Central memory CD4-positive, alpha-beta T cell (primary cell): Measurements from ENCODE around the gene NR1H4.
"Not testable (repeated sequence)": the region's sequence is repeated elsewhere in the genome, so short reads cannot be mapped to it uniquely, and the experiment has no call there.

Experiments used
- DNase-seq: peaks from one replicate; pipeline ENCODE4 v3.0.0; 2022

NR1H4 gene

DNA sequence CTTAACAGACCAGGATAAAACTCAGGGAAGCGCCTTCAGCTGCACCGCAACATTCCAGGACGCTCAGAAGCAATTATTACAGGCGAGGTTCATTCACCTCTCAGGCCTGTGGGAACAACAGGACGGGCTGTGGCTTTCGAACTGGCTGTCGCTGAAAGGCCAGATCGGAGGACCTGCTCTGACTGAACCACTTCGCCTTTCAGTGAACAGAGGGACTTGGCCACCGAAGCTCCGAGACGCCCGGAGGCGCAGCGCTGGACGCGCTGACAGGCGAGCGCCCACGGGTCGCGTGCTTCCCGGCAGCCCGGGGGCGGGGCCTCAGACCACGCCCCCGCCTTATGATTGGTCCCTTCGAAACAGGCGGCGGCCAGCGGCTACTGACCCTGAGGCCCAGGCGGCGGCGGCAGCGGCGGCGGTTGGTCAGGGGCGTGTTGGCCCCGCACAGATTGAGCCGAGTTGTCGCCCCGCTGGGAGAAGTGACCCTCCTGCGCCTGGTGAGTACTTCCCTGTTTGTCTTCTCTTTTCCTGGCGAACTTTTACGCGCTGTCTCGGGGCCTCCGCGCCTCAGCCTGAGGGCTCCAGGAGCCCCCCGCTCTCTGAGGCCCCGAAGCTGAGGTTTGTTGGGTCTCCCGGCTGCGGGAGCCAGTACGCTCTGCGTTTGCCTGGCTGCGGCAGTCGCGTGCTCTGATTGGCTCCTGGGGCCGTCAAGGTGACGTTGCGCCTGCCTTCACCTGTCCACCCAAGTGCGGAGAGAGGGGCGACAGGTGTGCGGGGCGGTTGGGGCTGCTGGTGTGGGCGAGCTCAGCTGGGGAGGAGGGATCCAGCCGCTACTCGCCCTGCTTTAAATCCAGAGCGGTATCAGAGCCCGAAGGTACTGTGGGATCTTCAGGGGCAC lies 99.9 kb downstream of the NR1H4 start, which contains the start of gene GAS2L3:
Gene GAS2L3 (plus strand): TSS at position 393 of the 895 bp plus-strand sequence. CDS start 21,221 bp downstream, outside the sequence.
- peak; percentile 28 for DNase-seq

DNA sequence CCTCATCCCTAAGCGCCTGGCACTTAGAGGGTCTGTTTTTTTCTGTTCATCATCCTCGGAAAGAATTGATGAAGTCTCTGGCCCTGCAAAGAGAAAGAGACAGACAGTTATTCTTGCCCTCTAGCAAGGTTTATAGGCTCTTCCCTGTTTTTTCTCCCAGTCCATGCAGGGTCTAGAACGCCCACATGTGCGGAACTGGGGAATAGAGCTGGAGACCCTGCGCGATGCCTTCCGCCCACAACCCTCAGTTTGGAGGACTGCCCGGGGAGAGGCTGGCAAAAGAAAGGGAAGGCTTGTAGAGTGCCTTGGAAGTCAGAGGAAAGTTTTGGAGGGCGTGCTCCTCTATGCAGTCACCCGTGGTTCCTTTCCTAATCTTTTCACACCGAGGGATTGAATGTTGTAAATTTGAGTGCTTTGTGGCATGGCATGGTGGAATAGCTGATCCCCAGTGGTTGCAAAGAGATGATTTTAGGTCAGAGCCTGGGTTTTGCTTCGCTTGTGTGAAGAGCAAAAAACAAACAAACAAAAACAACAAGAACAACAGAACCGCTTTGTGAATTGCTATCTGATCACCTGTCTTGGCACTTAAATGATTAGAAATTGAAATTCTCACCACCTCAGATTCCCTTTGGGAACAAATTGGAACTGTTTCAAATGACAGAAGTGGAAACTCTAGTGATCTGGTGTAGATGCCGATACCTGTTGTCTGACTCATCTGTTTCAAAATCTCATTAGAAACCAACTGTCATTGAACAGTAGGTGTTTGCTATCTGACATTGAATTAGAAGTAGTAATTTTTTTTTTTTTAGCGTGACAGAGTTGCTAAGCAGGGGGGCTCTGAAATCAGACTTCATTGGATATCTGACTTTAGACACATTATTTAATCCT lies 100.8 kb downstream of the NR1H4 start:
- no peak for DNase-seq

DNA sequence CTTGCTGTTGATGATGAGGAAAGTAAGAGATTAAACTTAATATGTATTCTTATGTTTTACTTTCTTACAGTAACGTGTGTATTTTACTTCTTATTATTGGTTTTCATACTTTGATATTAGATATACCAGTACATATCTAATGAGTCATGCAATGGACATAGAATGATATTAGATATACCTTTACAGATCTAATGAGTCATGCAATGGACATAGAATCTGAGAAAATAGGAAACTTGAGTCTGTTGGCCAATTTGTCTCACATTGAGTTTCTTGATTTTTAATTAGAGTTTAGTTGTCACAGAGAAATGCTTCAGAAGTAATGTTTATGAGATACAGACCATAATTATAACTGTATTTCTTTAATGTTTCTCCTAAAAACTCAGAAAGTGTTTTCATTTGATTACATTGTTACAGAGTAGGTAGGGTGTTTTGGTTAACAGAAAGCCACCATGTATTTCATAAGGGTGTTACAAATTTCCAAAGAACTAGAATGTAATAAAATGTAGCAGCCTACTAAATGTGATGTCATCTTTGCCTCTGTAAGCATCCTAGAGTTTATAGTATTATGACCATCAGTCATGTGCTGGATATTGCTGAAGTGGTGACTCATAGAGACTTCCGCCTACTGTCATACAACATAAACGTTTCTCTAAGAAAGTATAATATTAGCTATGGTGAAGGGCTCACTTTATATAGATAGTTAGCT lies 102.8 kb downstream of the NR1H4 start:
- DNase-seq: no peak

- DNase-seq: no peak
Observed at GRCh38 chr12:100578923-100579322, 105.3 kb downstream of the NR1H4 start.

GRCh38 chr12:100579844-100580243 lies 106.2 kb downstream of the NR1H4 start:
- no peak for DNase-seq

DNA sequence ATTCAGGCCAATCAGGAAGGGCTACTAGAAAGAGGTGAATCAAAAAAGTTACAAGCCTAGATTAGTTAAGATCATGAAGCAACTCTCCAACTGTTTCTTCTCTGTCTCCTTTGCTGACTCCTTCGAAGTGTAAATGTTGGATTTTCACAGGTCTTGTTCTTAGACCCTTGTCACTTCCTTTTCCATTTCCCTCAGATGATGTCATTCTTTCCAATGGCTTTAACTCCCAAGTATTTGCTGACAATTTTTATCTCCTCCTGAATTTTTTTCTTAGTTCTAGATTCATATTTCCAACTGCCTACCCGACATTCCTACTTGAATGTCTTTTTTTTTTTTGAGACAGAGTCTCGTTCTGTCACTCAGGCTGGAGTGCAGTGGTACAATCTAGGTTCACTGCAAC lies 110.6 kb downstream of the NR1H4 start:
- no peak for DNase-seq

- no peak for DNase-seq
Observed at GRCh38 chr12:100591979-100592378, 118.3 kb downstream of the NR1H4 start.

GRCh38 chr12:100593490-100593889 lies 119.8 kb downstream of the NR1H4 start:
- DNase-seq: no peak

GRCh38 chr12:100601626-100602025 lies 128.0 kb downstream of the NR1H4 start:
- no peak for DNase-seq

GRCh38 chr12:100602997-100603396 lies 129.3 kb downstream of the NR1H4 start:
- DNase-seq: not testable (repeated sequence)

- no peak for DNase-seq
Observed at GRCh38 chr12:100608776-100609175, 135.1 kb downstream of the NR1H4 start.

- no peak for DNase-seq
Observed at GRCh38 chr12:100610666-100611430, 137.2 kb downstream of the NR1H4 start.

DNA sequence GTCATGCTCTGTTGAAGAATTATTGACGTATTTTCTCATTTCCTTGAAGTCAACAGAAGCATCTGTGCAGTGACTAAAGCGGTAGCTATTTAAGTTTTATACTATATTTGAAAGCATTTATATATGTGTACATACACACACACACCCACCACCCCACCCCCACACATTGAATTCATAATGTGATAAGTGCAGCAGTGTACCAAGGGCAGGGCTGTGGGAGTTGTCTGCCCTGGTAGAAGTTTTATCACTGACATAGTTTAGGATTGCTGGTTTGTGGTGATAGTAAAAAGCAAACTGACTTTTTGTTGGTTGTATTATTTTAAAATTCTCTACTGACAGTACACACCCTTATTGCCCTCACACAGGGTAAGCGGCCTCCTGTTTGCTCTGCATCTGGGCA lies 138.9 kb downstream of the NR1H4 start:
- DNase-seq: no peak
